ENCODE data around the gene KRTAP4-7. TPM values are rescaled to one million over a fixed set of nuclear protein-coding genes. Genes with fewer than 3 reads are reported as not detected.
A peak's percentile ranks its signal among the peaks of the same experiment; 100 is the strongest.

The KRTAP4-7 gene
- total and polyA plus RNA-seq, 2 of the 4 experiments (the other 2 are of a cell fraction): not detected

DNA sequence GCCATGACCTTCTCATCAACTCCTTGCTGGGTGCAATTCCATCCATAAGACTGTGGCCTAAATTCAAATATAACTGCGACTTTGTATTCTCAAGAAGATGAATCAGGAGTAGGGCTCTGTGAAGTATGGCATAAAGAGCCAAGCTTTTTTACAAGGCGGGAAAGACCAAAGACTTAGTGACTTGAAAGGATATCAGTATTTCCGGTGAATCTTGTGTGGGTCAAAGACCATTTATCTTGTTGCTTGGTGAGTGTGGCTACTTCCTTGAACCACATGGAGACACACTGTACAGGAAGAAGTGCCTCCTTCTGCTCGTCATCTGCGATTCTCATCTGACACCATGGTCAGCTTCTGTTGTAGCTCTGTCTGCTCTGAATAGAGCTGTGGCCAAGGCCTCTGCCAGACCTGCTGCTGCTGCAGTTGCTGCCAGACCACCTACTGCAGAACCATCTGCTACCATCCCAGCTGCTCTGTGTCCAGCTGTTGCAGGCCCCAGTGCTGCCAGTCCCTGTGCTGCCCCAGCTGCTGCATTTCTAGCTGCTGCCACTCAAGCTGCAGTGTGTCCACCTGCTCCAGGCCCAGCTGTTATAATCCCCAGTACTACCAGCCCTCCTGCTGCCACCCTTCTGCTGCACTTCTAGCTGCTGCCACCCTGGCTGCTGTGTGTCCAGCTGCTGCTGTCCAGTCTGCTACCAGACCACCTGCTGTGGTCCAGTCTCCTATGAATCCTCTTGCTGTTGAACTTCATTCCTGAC, 12.2 kb upstream of the KRTAP4-7 start:
- peak overlapping the region; percentile 6 for H2BK5ac ChIP-seq (ENCODE audit: low read depth, low read length, poor library complexity, severe bottlenecking)
- CTCF ChIA-PET: no interaction called here
- no peak overlapping the region for H3K27ac ChIP-seq (ENCODE audit: insufficient read depth, low read length)
- peak overlapping the region; percentile 46 for H2AFZ ChIP-seq (replicated peaks; ENCODE audit: low read length, poor library complexity)
- peak overlapping the region; percentile 56 for H2BK120ac ChIP-seq (ENCODE audit: low read depth, low read length)
- peak overlapping the region; percentile 41 for H3K4ac ChIP-seq (ENCODE audit: low read depth, low read length)
- no peak overlapping the region for H3K4me2 ChIP-seq (ENCODE audit: low read depth, low read length)
- no peaks in the 10 kb centered on the region for H3K36me3 ChIP-seq (ENCODE audit: control insufficient read depth, insufficient read depth, low read length)
- H3K9me3 ChIP-seq (ENCODE audit: control insufficient read depth, insufficient read depth, low read length): no peaks in the 10 kb centered on the region
- H3K79me1 ChIP-seq (ENCODE audit: low read depth in 1 of 2, low read length in 2 of 2): no peaks in the 10 kb centered on the region
- peaks cover 4% of the 10 kb centered on the region; the same call in 1 of the 2 replicates for H3K9me1 ChIP-seq (ENCODE audit: insufficient read depth, low read length)
- POLR2A ChIA-PET (ENCODE audit: unreplicated experiment): no interaction called here
- no peak overlapping the region for H4K8ac ChIP-seq (ENCODE audit: low read depth in 2 of 2, low read length in 2 of 2)
- peak overlapping the region; percentile 57 for H4K91ac ChIP-seq (ENCODE audit: insufficient read depth, low read depth, low read length)
- intact Hi-C loops (cut with micrococcal nuclease) (no loop called here), dilution Hi-C loops (cut with HindIII; ENCODE audit: low sequenced_read_pairs, unreplicated experiment) (no loop called here), in situ Hi-C loops (cut with MboI; ENCODE audit: low sequenced_read_pairs) (no loop called here)
- H2AK9ac ChIP-seq (replicated peaks; ENCODE audit: low read depth, low read length, poor library complexity): no peak overlapping the region
- WGBS, 2 experiments (ENCODE audit: extremely low coverage in 2 of 2, insufficient read length in 1 of 2): no CpG with 5 or more reads among the region's 5 CpGs
- no peaks in the 10 kb centered on the region for H3K27me3 ChIP-seq (ENCODE audit: control insufficient read depth, insufficient read depth, low read length)
- H4K20me1 ChIP-seq (ENCODE audit: insufficient read depth, low read length): no peaks in the 10 kb centered on the region
- no peak for DNase-seq
- H2BK20ac ChIP-seq (ENCODE audit: low read depth, low read length): peak overlapping the region; percentile 42
- no peak for TF ChIP-seq USF2 (IDR thresholded peaks at IDR 0.05; ENCODE audit: low read depth, low read length)
- H3K9ac ChIP-seq (ENCODE audit: low read depth, low read length): no peak overlapping the region
- no TSS peak for BruUV-seq (replicated peaks)
- no peak overlapping the region for H3K23ac ChIP-seq (ENCODE audit: low read depth, low read length)
- H3K4me1 ChIP-seq (ENCODE audit: control insufficient read depth, insufficient read depth, low read length): no peaks in the 10 kb centered on the region; the same call in 1 of the 2 replicates
- H3K14ac ChIP-seq (replicated peaks; ENCODE audit: low read depth, low read length): peak overlapping the region; percentile 22; the same call in 1 of the 2 replicates
- H4K5ac ChIP-seq (ENCODE audit: low read depth, low read length): no peak overlapping the region
- ATAC-seq (ENCODE audit: low read depth): no peak
- H2AK5ac ChIP-seq (ENCODE audit: low read depth, low read length): peak overlapping the region; percentile 66
- H3K4me3 ChIP-seq (ENCODE audit: insufficient read depth, low read depth, low read length): no peak overlapping the region
- peak overlapping the region; percentile 60; the same call in 1 of the 3 replicates for H2BK15ac ChIP-seq (ENCODE audit: low read depth, low read length)
- no peak overlapping the region for H3K56ac ChIP-seq (ENCODE audit: extremely low read depth, insufficient read depth, low read length)
- H3K18ac ChIP-seq (ENCODE audit: low read depth, low read length): no peak overlapping the region
